Parathyroid adenoma (tissue), 2 donors: ENCODE results near the gene ZBTB49.

ENCODE experiments used
- H2AFZ ChIP-seq: fragments of 300-600 bp; sonication (generic); one replicate; pipeline ENCODE4 v1.7.0; 2017; ENCODE audit warnings: antibody characterized with exemption, mild to moderate bottlenecking
- H3K27ac ChIP-seq: fragments of 300-600 bp; sonication (generic); one replicate; pipeline ENCODE4 v1.7.0; 2017
- H3K27me3 ChIP-seq: fragments of 300-600 bp; sonication (generic); one replicate; pipeline ENCODE4 v1.7.0; 2017; ENCODE audit warnings: low read length; ENCODE audit not compliant: control insufficient read depth, insufficient read depth
- H3K36me3 ChIP-seq: fragments of 300-600 bp; sonication (generic); one replicate; pipeline ENCODE4 v1.7.0; 2017; ENCODE audit warnings: low read length; ENCODE audit not compliant: control insufficient read depth, insufficient read depth
- H3K4me1 ChIP-seq: fragments of 300-600 bp; sonication (generic); one replicate; pipeline ENCODE4 v1.7.0; 2017; ENCODE audit warnings: control low read depth
- H3K4me2 ChIP-seq: fragments of 300-600 bp; sonication (generic); one replicate; pipeline ENCODE4 v1.7.0; 2017; ENCODE audit warnings: low read length
- H3K4me3 ChIP-seq: fragments of 300-600 bp; sonication (generic); one replicate; pipeline ENCODE4 v1.7.0; 2017; ENCODE audit warnings: low read depth, low read length
- H3K79me2 ChIP-seq: fragments of 300-600 bp; sonication (generic); one replicate; pipeline ENCODE4 v1.7.0; 2017; ENCODE audit warnings: control low read depth
- H3K9ac ChIP-seq: fragments of 300-600 bp; sonication (generic); one replicate; pipeline ENCODE4 v1.7.0; 2017; ENCODE audit warnings: mild to moderate bottlenecking
- H3K9me3 ChIP-seq: fragments of 300-600 bp; sonication (generic); one replicate; pipeline ENCODE4 v1.7.0; 2017; ENCODE audit warnings: low read length; ENCODE audit not compliant: control insufficient read depth
- CTCF ChIP-seq: fragments of 300-600 bp; sonication (generic); IDR thresholded peaks from one replicate; pipeline ENCODE4 v1.7.0; 2017; ENCODE audit warnings: antibody characterized with exemption, mild to moderate bottlenecking
- donor health status: primary hyperparathyroidism.

ZBTB49 gene

GRCh38 chr4:4315461-4316149 lies 25.6 kb downstream of the ZBTB49 start:
- H3K9ac ChIP-seq: no peak overlapping the region
- no peaks in the 10 kb centered on the region for H3K9me3 ChIP-seq
- H2AFZ ChIP-seq: no peak overlapping the region
- H3K79me2 ChIP-seq: no peaks in the 10 kb centered on the region
- no peaks in the 10 kb centered on the region for H3K4me1 ChIP-seq
- TF ChIP-seq CTCF: no peak
- no peaks in the 10 kb centered on the region for H3K27me3 ChIP-seq
- H3K36me3 ChIP-seq: no peaks in the 10 kb centered on the region
- H3K27ac ChIP-seq: no peak overlapping the region
- H3K4me2 ChIP-seq: no peak overlapping the region
- no peak overlapping the region for H3K4me3 ChIP-seq

- Histone ChIP-seq H3K9ac (no peak overlapping the region), H3K4me3 (no peak overlapping the region), H3K79me2 (no peaks in the 10 kb centered on the region), H3K9me3 (no peaks in the 10 kb centered on the region), H3K27ac (no peak overlapping the region), H2AFZ (no peak overlapping the region), H3K27me3 (no peaks in the 10 kb centered on the region), H3K36me3 (no peaks in the 10 kb centered on the region), H3K4me2 (no peak overlapping the region), H3K4me1 (no peaks in the 10 kb centered on the region)
- no peak for TF ChIP-seq CTCF
Observed at GRCh38 chr4:4316150-4316495, 26.1 kb downstream of the ZBTB49 start.

- no peaks in the 10 kb centered on the region for H3K36me3 ChIP-seq
- H3K4me3 ChIP-seq: no peak overlapping the region
- no peak overlapping the region for H3K27ac ChIP-seq
- no peaks in the 10 kb centered on the region for H3K27me3 ChIP-seq
- no peaks in the 10 kb centered on the region for H3K9me3 ChIP-seq
- H2AFZ ChIP-seq: no peak overlapping the region
- no peaks in the 10 kb centered on the region for H3K4me1 ChIP-seq
- TF ChIP-seq CTCF: no peak
- no peaks in the 10 kb centered on the region for H3K79me2 ChIP-seq
- no peak overlapping the region for H3K9ac ChIP-seq
- no peak overlapping the region for H3K4me2 ChIP-seq
Observed at GRCh38 chr4:4317496-4318232, 27.6 kb downstream of the ZBTB49 start.

GRCh38 chr4:4320528-4320927 lies 30.5 kb downstream of the ZBTB49 start:
- Histone ChIP-seq H2AFZ (no peak overlapping the region), H3K9me3 (no peaks in the 10 kb centered on the region), H3K79me2 (no peaks in the 10 kb centered on the region), H3K4me2 (no peak overlapping the region), H3K4me1 (no peaks in the 10 kb centered on the region), H3K9ac (no peak overlapping the region), H3K27me3 (no peaks in the 10 kb centered on the region), H3K27ac (no peak overlapping the region), H3K4me3 (no peak overlapping the region), H3K36me3 (no peaks in the 10 kb centered on the region)
- TF ChIP-seq CTCF: no peak
